GM23248 (cell line): ENCODE results near the gene CYTH4. TPM values are rescaled to one million over a fixed set of nuclear protein-coding genes. Genes with fewer than 3 reads are reported as not detected.
"Not testable (repeated sequence)": the region's sequence is repeated elsewhere in the genome, so short reads cannot be mapped to it uniquely, and the experiment has no call there.

Experiments used
- DNase-seq: peaks from one replicate; pipeline ENCODE4 v3.0.0-alpha.2; 2015
- H2AFZ ChIP-seq: fragments of 200-600 bp; sonication (generic); 2 replicates; pipeline ENCODE4 v1.6.1; 2016; ENCODE audit warnings: antibody characterized with exemption
- H3F3A ChIP-seq: fragments of 200-600 bp; sonication (generic); 2 replicates; pipeline ENCODE4 v1.6.1; 2016; ENCODE audit warnings: mild to moderate bottlenecking, antibody characterized with exemption, mixed run types; ENCODE audit not compliant: insufficient read depth
- H3K27ac ChIP-seq: fragments of 200-600 bp; sonication (generic); 2 replicates; pipeline ENCODE4 v1.5.1; 2016; ENCODE audit warnings: mild to moderate bottlenecking
- H3K27me3 ChIP-seq: fragments of 200-600 bp; sonication (generic); replicated peaks from 2 replicates; pipeline ENCODE4 v1.6.1; 2016; ENCODE audit warnings: mild to moderate bottlenecking; ENCODE audit not compliant: insufficient read depth
- H3K36me3 ChIP-seq: fragments of 200-600 bp; sonication (generic); 2 replicates; pipeline ENCODE4 v1.6.1; 2016; ENCODE audit warnings: low read depth, mild to moderate bottlenecking
- H3K4me1 ChIP-seq: fragments of 200-600 bp; sonication (generic); 2 replicates; pipeline ENCODE4 v1.6.1; 2016; ENCODE audit warnings: mild to moderate bottlenecking; ENCODE audit not compliant: insufficient read depth
- H3K4me2 ChIP-seq: fragments of 200-600 bp; sonication (generic); one replicate; pipeline ENCODE4 v1.6.1; 2016; ENCODE audit warnings: mild to moderate bottlenecking; ENCODE audit not compliant: unreplicated experiment
- H3K4me3 ChIP-seq: fragments of 200-600 bp; sonication (generic); 2 replicates; pipeline ENCODE4 v1.5.1; 2016; ENCODE audit warnings: mild to moderate bottlenecking
- H3K79me2 ChIP-seq: fragments of 200-600 bp; sonication (generic); 2 replicates; pipeline ENCODE4 v1.6.1; 2016; ENCODE audit warnings: mild to moderate bottlenecking; ENCODE audit not compliant: insufficient read depth
- H3K9ac ChIP-seq: fragments of 200-600 bp; sonication (generic); 2 replicates; pipeline ENCODE4 v1.6.1; 2016; ENCODE audit warnings: mild to moderate bottlenecking
- H3K9me2 ChIP-seq: fragments of 200-600 bp; sonication (generic); 2 replicates; pipeline ENCODE4 v1.6.1; 2016; ENCODE audit warnings: mixed run types, mild to moderate bottlenecking, moderate library complexity; ENCODE audit not compliant: insufficient read depth
- H3K9me3 ChIP-seq: fragments of 200-600 bp; sonication (generic); one replicate; pipeline ENCODE4 v1.6.1; 2017; ENCODE audit warnings: low read depth
- H4K20me1 ChIP-seq: fragments of 200-600 bp; sonication (generic); 2 replicates; pipeline ENCODE4 v1.6.0; 2016; ENCODE audit not compliant: insufficient read depth
- EZH2 ChIP-seq: fragments of 200-600 bp; sonication (generic); IDR thresholded peaks from 2 replicates; pipeline ENCODE4 v1.6.1; 2018; ENCODE audit warnings: antibody characterized with exemption, mild to moderate bottlenecking; ENCODE audit not compliant: insufficient read depth, poor library complexity, severe bottlenecking
- EZH2phosphoT487 ChIP-seq: fragments of 200-600 bp; sonication (generic); IDR thresholded peaks from 2 replicates; pipeline ENCODE4 v1.6.1; 2018; ENCODE audit warnings: antibody characterized with exemption, moderate library complexity, mild to moderate bottlenecking, low read depth; ENCODE audit not compliant: insufficient read depth
- WGBS, 2 experiments: methylation state at CpG; one replicate each; pipeline ENCODE4 v1.1.6; 2015 to 2017; ENCODE audit warnings: low lambda C conversion rate in 2 of 2, low coverage in 1 of 2; ENCODE audit errors: missing lambda C conversion rate in 2 of 2; 5-methylcytosine and 5-hydroxymethylcytosine counted together
- in situ Hi-C: fragments of 300-500 bp; cut with MboI; formaldehyde crosslinking; loops from 2 replicates; pipeline ENCODE4 v1.15.0; 2020
- polyA plus RNA-seq: library from polyadenylated mRNA; unstranded; fragments of >200 nt; fragmentation: Nextera tagmentation; extraction: Ambion mirVana; gene quantifications from 2 replicates; pipeline ENCODE4 v1.2.1, GENCODE V29; 2016
- total RNA-seq: library from RNA; depleted of rRNA; stranded (reverse); fragments of >200 nt; shearing (Covaris generic); gene quantifications from 2 replicates; pipeline ENCODE4 v1.2.3, GENCODE V29; 2014; rRNA removed

CYTH4 gene, protein sequence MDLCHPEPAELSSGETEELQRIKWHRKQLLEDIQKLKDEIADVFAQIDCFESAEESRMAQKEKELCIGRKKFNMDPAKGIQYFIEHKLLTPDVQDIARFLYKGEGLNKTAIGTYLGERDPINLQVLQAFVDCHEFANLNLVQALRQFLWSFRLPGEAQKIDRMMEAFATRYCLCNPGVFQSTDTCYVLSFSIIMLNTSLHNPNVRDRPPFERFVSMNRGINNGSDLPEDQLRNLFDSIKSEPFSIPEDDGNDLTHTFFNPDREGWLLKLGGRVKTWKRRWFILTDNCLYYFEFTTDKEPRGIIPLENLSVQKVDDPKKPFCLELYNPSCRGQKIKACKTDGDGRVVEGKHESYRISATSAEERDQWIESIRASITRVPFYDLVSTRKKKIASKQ
- not detected in 2 replicates for total RNA-seq
- not detected in 2 replicates for polyA plus RNA-seq

DNA sequence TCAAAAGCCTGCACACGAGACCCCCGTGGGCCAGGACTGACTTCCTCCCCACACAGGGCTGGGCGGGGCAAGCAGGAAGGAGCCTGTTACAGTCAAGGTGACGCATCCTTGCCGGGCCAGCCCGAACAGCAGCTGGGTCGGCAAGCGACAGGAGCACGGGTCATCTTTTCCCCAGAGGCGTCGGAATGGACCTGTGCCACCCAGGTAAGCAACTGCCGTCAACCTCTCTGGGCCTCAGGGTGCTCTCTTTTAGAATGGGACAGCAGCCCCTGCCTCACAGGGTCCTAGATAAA is at the start of gene CYTH4:
Gene CYTH4 (plus strand): TSS at position 124 of the 293 bp plus-strand sequence. CDS start 62 bp downstream, at position 186.
- no peaks in the 10 kb centered on the region for H4K20me1 ChIP-seq
- no peaks in the 10 kb centered on the region for H3K36me3 ChIP-seq
- no peak within 1 kb of the TSS for H2AFZ ChIP-seq
- DNase-seq: no peak
- H3F3A ChIP-seq: no peaks in the 10 kb centered on the region
- no peak within 1 kb of the TSS for H3K4me3 ChIP-seq
- no peaks in the 10 kb centered on the region for H3K9me2 ChIP-seq
- no peaks in the 10 kb centered on the region for H3K9me3 ChIP-seq
- no peak within 1 kb of the TSS for H3K9ac ChIP-seq
- in situ Hi-C loops: no loop called here
- 44 to 47% methylated on average over 12 of the region's 12 CpGs for WGBS, 2 experiments
- no peak within 1 kb of the TSS for H3K27ac ChIP-seq
- H3K4me2 ChIP-seq: no peak within 1 kb of the TSS
- no peak for TF ChIP-seq EZH2
- TF ChIP-seq EZH2phosphoT487: no peak
- H3K27me3 ChIP-seq: no peaks in the 10 kb centered on the region
- no peaks in the 10 kb centered on the region for H3K4me1 ChIP-seq
- no peaks in the 10 kb centered on the region for H3K79me2 ChIP-seq

DNA sequence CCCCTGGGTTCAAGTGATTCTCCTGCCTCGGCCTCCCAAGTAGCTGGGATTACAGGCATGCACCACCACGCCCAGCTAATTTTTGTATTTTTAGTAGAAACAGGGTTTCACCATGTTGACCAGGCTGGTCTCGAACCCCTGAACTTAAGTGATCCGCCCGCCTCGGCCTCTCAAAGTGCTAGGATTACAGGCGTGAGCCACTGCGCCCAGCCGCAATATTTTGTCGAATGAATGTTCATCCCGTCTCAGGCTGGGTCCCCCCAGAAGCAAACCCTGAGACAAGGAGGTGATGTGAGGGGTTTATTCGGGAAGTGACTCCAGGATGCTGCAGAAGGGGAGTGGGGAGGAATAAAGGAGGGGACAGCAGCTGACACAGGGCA is 48.9 kb upstream of the CYTH4 start:
- H2AFZ ChIP-seq, H4K20me1 ChIP-seq, H3K9ac ChIP-seq, H3K4me3 ChIP-seq, H3K4me2 ChIP-seq, DNase-seq, H3K36me3 ChIP-seq, H3K27ac ChIP-seq, H3K9me3 ChIP-seq, H3K27me3 ChIP-seq, in situ Hi-C loops, H3K79me2 ChIP-seq, H3F3A ChIP-seq, H3K9me2 ChIP-seq: not testable (repeated sequence)
- WGBS, 2 experiments: 90 to 93% methylated on average over 12 of the region's 12 CpGs
- H3K4me1 ChIP-seq: peaks cover 30% of the 10 kb centered on the region

DNA sequence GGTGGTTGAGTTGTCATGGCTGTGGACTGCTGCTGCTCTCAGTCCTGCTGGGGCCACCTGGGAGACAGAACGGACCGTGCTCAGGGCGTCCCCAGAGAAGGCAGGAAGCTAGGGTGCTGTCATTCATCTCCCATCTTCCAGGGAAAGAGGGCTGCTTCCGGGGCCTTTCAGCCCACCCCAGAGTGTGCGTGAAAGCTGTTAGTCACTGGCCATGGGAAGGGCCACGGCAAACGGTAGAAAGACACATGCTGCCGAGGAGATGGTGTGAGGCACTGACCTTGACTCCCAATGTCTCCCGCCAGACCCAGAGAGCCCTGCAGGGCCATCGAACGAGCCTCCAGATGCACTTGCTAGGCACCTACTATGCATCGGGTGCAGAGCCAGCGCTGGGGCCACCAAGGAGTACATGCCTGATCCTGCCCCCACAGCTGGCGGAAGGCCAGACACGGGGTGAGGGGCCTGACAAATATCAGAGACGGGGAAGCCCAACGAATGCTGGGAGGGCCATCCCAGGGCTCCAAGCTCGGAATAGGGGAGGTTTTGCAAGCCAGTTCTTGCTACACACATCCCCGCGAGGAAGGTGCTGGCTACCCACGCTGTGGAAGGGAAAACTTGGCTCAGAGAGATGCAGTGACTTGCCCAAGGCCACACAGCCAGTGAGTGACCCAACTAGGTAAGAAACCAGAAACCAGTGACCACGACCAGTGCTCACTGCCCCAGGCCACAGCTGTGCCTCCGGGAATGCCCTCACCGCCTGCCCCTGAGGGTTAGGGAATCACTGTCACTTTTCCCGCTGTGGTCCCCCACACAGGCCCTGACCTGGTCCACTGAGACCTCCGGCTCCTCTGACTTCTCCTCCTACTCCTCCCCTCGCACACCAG is 48.3 kb upstream of the CYTH4 start:
- Histone ChIP-seq H3K9me2 (no peaks in the 10 kb centered on the region), H3K27ac (no peak overlapping the region), H2AFZ (no peak overlapping the region), H3K9me3 (no peaks in the 10 kb centered on the region), H3K79me2 (no peaks in the 10 kb centered on the region), H3K9ac (no peak overlapping the region), H3K27me3 (no peaks in the 10 kb centered on the region), H3K4me3 (no peak overlapping the region), H3K36me3 (no peaks in the 10 kb centered on the region), H3K4me2 (no peak overlapping the region), H3K4me1 (peaks cover 24% of the 10 kb centered on the region), H4K20me1 (no peaks in the 10 kb centered on the region), H3F3A (peaks cover 5% of the 10 kb centered on the region; the same call in 1 of the 2 replicates)
- DNase-seq: no peak
- WGBS, 2 experiments: 67 to 72% methylated on average over 27 of the region's 27 CpGs
- TF ChIP-seq EZH2 (no peak), EZH2phosphoT487 (no peak)
- in situ Hi-C loops: no loop called here

DNA sequence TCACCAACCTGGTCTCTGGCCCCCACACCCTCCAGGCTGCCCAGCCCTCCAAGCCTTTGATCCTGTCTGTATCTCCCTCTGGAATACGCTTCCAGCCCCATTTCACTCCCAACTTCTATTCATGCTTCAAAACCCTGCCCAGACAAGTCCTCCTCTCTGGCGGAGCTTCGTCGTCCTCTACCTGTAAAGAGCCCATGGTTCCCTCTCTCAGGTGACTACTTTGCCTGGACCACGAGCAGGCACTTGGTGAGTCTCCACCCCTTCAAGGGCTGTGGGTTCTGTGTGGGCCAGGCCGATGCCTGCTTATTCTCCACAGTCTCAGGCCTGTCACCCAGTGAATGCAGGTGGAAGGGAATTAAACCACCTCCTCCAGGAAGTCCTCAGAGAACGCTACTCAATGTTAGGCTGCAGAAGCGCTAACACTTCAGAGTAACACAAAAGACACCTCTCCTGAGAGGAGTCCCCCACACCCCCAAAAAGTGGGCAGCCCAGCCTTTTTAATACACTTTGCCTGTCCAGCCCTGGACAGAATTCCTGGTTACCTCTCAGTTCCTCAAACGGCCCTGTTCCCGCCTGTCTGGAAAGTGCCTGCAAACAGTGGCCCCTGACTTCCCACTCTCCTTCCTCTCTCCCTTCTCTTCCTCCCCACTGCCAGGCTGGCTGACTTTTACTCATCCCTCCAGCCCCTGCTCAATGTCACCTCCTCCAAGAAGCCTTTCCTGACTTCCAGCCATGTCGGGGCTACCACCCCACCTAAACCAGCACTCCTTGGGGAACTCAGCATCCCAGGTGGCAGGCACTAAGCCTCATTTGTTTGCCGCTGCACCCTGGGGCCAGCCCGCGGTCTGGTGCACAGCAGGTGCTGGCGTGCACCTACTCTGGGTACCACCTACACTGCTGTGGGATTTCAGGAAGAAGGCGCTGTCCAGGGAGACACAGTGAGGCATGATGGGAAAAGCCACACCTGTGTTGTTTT is 47.3 kb upstream of the CYTH4 start:
- no peak for DNase-seq
- H3K4me1 ChIP-seq: peaks cover 14% of the 10 kb centered on the region
- H3K27ac ChIP-seq: no peak overlapping the region
- peaks cover 5% of the 10 kb centered on the region; the same call in 1 of the 2 replicates for H3F3A ChIP-seq
- no peaks in the 10 kb centered on the region for H3K79me2 ChIP-seq
- in situ Hi-C loops: no loop called here
- no peaks in the 10 kb centered on the region for H3K27me3 ChIP-seq
- H4K20me1 ChIP-seq: no peaks in the 10 kb centered on the region
- no peak overlapping the region for H3K4me2 ChIP-seq
- no peaks in the 10 kb centered on the region for H3K9me2 ChIP-seq
- H3K36me3 ChIP-seq: no peaks in the 10 kb centered on the region
- H3K9ac ChIP-seq: no peak overlapping the region
- no peak overlapping the region for H2AFZ ChIP-seq
- WGBS, 2 experiments: 82 to 85% methylated on average over 15 to 16 of the region's 16 CpGs
- TF ChIP-seq EZH2phosphoT487 (no peak), EZH2 (no peak)
- H3K9me3 ChIP-seq: no peaks in the 10 kb centered on the region
- no peak overlapping the region for H3K4me3 ChIP-seq
